HCT116 (cell line): Measurements from ENCODE around the gene CTCFL. TPM values are rescaled to one million over a fixed set of nuclear protein-coding genes. Genes with fewer than 3 reads are reported as not detected.

Source experiments
- ATAC-seq: fragments of 200-7000 bp; cut with Tn5 transposase; 2 replicates; pipeline ENCODE4 v1.9.1; 2020; ENCODE audit warnings: mild to moderate bottlenecking, moderate library complexity
- BruUV-seq: library from RNA; stranded (reverse); fragments of 400-500 nt; replicated peaks from 2 replicates; lab custom pipeline; 2021; lab: Mats Ljungman, UMichigan
- CTCF ChIA-PET: fragments of 300-600 bp; sonication (Branson Sonifier 250); formaldehyde crosslinking; loops from one replicate; lab custom pipeline; 2021; ENCODE audit warnings: antibody characterized with exemption; lab: Charles Lee
- POLR2A ChIA-PET: fragments of 300-600, 350-600 bp; sonication (Branson Sonifier 250); formaldehyde crosslinking; loops from one replicate; lab custom pipeline; 2021; ENCODE audit warnings: antibody characterized with exemption; lab: Charles Lee
- RAD21 ChIA-PET, 2 experiments: fragments of 300-600 bp; sonication (Branson Sonifier 250); formaldehyde crosslinking; loops; one replicate each; lab custom pipeline; 2023; ENCODE audit warnings: low total read pairs in 2 of 2; ENCODE audit not compliant: uncharacterized antibody in 2 of 2, unreplicated experiment in 2 of 2, low non-redundant PET in 1 of 2; lab: Charles Lee
- DNase-seq: peaks from one replicate; pipeline ENCODE4 v3.0.0-alpha.2; 2010; ENCODE audit warnings: low read depth, low spot score
- H2AFZ ChIP-seq: fragments of 200-600 bp; shearing (Covaris generic), sonication (generic); 2 replicates; pipeline ENCODE4 v1.6.1; 2017; ENCODE audit warnings: low read depth, mixed run types, mixed read lengths, antibody characterized with exemption, low read length; ENCODE audit not compliant: poor library complexity, severe bottlenecking
- H3K27ac ChIP-seq: 2 replicates; pipeline ENCODE4 v1.5.1; 2012; ENCODE audit warnings: low read depth, low read length
- H3K27me3 ChIP-seq: fragments of 200-600 bp; sonication (generic); 2 replicates; pipeline ENCODE4 v1.6.1; 2016; ENCODE audit warnings: mixed run types, low read length, mixed read lengths; ENCODE audit not compliant: insufficient read depth
- H3K36me3 ChIP-seq, 2 experiments: fragments of 200-500 bp in 1 of 2; fragments of 200-600 bp in 1 of 2; sonication (Bioruptor generic) in 1 of 2; sonication (generic) in 1 of 2; 2 replicates each; pipeline versions ENCODE4 v1.5.1 to v1.6.1; 2014 to 2016; ENCODE audit warnings: low read length in 2 of 2, inconsistent platforms in 1 of 2, mixed read lengths in 1 of 2, mixed run types in 1 of 2; ENCODE audit not compliant: insufficient read depth in 2 of 2, control insufficient read depth in 1 of 2
- H3K4me1 ChIP-seq, 2 experiments: fragments of 200-600 bp in 1 of 2; sonication (generic) in 1 of 2; 2 replicates each; pipeline versions ENCODE4 v1.5.1 to v1.6.1; 2012 to 2017; ENCODE audit warnings: low read length in 2 of 2, inconsistent platforms in 1 of 2, mild to moderate bottlenecking in 1 of 2, mixed read lengths in 1 of 2, mixed run types in 1 of 2, moderate library complexity in 1 of 2; ENCODE audit not compliant: insufficient read depth in 2 of 2, control insufficient read depth in 1 of 2
- H3K4me2 ChIP-seq: fragments of 200-600 bp; sonication (generic); 2 replicates; pipeline ENCODE4 v1.6.1; 2017; ENCODE audit warnings: mixed run types, low read length, mixed read lengths
- H3K4me3 ChIP-seq, 2 experiments: fragments of 200-600 bp in 1 of 2; sonication (generic) in 1 of 2; replicated peaks in 1 of 2; 2 replicates each; pipeline ENCODE4 v1.5.1; 2011 to 2016; ENCODE audit warnings: low read length in 2 of 2, control low read depth in 1 of 2, low read depth in 1 of 2, mild to moderate bottlenecking in 1 of 2, mixed read lengths in 1 of 2, mixed run types in 1 of 2
- H3K79me2 ChIP-seq: fragments of 200-600 bp; sonication (generic); 2 replicates; pipeline ENCODE4 v1.6.1; 2017; ENCODE audit warnings: mild to moderate bottlenecking, mixed run types, low read length, moderate library complexity, mixed read lengths; ENCODE audit not compliant: insufficient read depth
- H3K9ac ChIP-seq: fragments of 200-600 bp; sonication (generic); 2 replicates; pipeline ENCODE4 v1.6.1; 2016; ENCODE audit warnings: low read length, mixed read lengths
- H3K9me2 ChIP-seq: fragments of 200-600 bp; sonication (generic), shearing (Covaris generic); 2 replicates; pipeline ENCODE4 v1.6.1; 2017; ENCODE audit warnings: mixed run types, mild to moderate bottlenecking, moderate library complexity; ENCODE audit not compliant: insufficient read depth
- H3K9me3 ChIP-seq, 2 experiments: fragments of 200-500 bp in 1 of 2; fragments of 200-600 bp in 1 of 2; sonication (Bioruptor generic) in 1 of 2; sonication (generic) in 1 of 2; 2 replicates each; pipeline ENCODE4 v1.6.1; 2014 to 2017; ENCODE audit warnings: low read length in 2 of 2, mixed read lengths in 2 of 2, inconsistent platforms in 1 of 2, low read depth in 1 of 2, mild to moderate bottlenecking in 1 of 2, mixed run types in 1 of 2, moderate library complexity in 1 of 2; ENCODE audit not compliant: control insufficient read depth in 1 of 2, insufficient read depth in 1 of 2
- H4K20me1 ChIP-seq: fragments of 200-600 bp; sonication (generic), shearing (Covaris generic); 2 replicates; pipeline ENCODE4 v1.6.1; 2017; ENCODE audit warnings: mixed run types, mild to moderate bottlenecking, moderate library complexity; ENCODE audit not compliant: insufficient read depth
- CBX3 ChIP-seq: IDR thresholded peaks from 2 replicates; pipeline ENCODE4 v1.6.1; 2012; ENCODE audit warnings: low read depth
- CEBPB ChIP-seq: IDR thresholded peaks from 2 replicates; pipeline ENCODE4 v1.6.1; 2012; ENCODE audit warnings: low read depth
- EGR1 ChIP-seq: IDR thresholded peaks from 2 replicates; pipeline ENCODE4 v1.6.1; 2012; ENCODE audit warnings: low read depth
- ELF1 ChIP-seq: IDR thresholded peaks from 2 replicates; pipeline ENCODE4 v1.6.1; 2012; ENCODE audit warnings: low read depth, borderline replicate concordance
- EZH2 ChIP-seq: fragments of 200-600 bp; sonication (generic); IDR thresholded peaks from 2 replicates; pipeline ENCODE4 v1.6.1; 2017; ENCODE audit warnings: antibody characterized with exemption, mixed run types
- EZH2phosphoT487 ChIP-seq: fragments of 200-600 bp; IDR thresholded peaks from 2 replicates; pipeline ENCODE4 v1.6.1; 2018; ENCODE audit warnings: antibody characterized with exemption, borderline replicate concordance
- FOSL1 ChIP-seq: IDR thresholded peaks from 2 replicates; pipeline ENCODE4 v1.6.1; 2012; ENCODE audit warnings: low read depth
- JUND ChIP-seq: IDR thresholded peaks from 2 replicates; pipeline ENCODE4 v1.6.1; 2012
- MAX ChIP-seq: IDR thresholded peaks from 2 replicates; pipeline ENCODE4 v1.6.1; 2012
- POLR2A ChIP-seq: IDR thresholded peaks from 2 replicates; pipeline ENCODE4 v1.7.0; 2011; ENCODE audit warnings: borderline replicate concordance; ENCODE audit not compliant: insufficient read depth, insufficient read length; ENCODE audit errors: extremely low read depth
- POLR2AphosphoS5 ChIP-seq: IDR thresholded peaks from 2 replicates; pipeline ENCODE4 v1.6.1; 2011; ENCODE audit warnings: mild to moderate bottlenecking, low read depth, low read length, moderate library complexity
- REST ChIP-seq: IDR thresholded peaks from 2 replicates; pipeline ENCODE4 v1.6.1; 2012; ENCODE audit warnings: low read depth
- SIN3A ChIP-seq: IDR thresholded peaks from 2 replicates; pipeline ENCODE4 v1.6.1; 2012; ENCODE audit warnings: low read depth
- SP1 ChIP-seq: IDR thresholded peaks from 2 replicates; pipeline ENCODE4 v1.6.1; 2012; ENCODE audit warnings: low read depth
- SRF ChIP-seq: IDR thresholded peaks from 2 replicates; pipeline ENCODE4 v1.6.1; 2012; ENCODE audit warnings: low read depth
- TCF7L2 ChIP-seq: IDR thresholded peaks from 2 replicates; pipeline ENCODE4 v1.7.0; 2011; ENCODE audit warnings: borderline replicate concordance, inconsistent platforms; ENCODE audit not compliant: insufficient read depth, insufficient read length; ENCODE audit errors: extremely low read depth
- YY1 ChIP-seq: IDR thresholded peaks from 2 replicates; pipeline ENCODE4 v1.6.1; 2011; ENCODE audit warnings: low read length, low read depth, moderate library complexity, mild to moderate bottlenecking; ENCODE audit not compliant: insufficient replicate concordance; ENCODE audit errors: extremely low read depth
- ZBTB33 ChIP-seq: IDR thresholded peaks from 2 replicates; pipeline ENCODE4 v1.6.1; 2011; ENCODE audit warnings: mild to moderate bottlenecking, low read length, moderate library complexity; ENCODE audit not compliant: insufficient replicate concordance; ENCODE audit errors: extremely low read depth
- ZNF274 ChIP-seq: fragments of 200-500 bp; sonication (Bioruptor generic); IDR thresholded peaks from 2 replicates; pipeline ENCODE4 v1.6.1; 2014; ENCODE audit warnings: mild to moderate bottlenecking, low read depth, low read length, inconsistent platforms
- intact Hi-C: fragments of 100-400 bp; cut with micrococcal nuclease; formaldehyde crosslinking; loops from 2 replicates; pipeline ENCODE4 v1.10.0; 2022
- total RNA-seq: library from RNA; stranded (reverse); gene quantifications from one replicate; pipeline ENCODE4 v1.2.1, GENCODE V29; 2021; ENCODE audit not compliant: unreplicated experiment
- TF ChIP-seq, protein P1 (sequence below): IDR thresholded peaks from 2 replicates; pipeline ENCODE4 v1.6.1; 2012

Gene CTCFL
- total RNA-seq, 1 experiment from 2014 or later = 0.34 TPM

- no peak overlapping the region for H2AFZ ChIP-seq
- H3K79me2 ChIP-seq = no peaks in the 10 kb centered on the region
- ATAC-seq (no peak), DNase-seq (no peak)
- ChIA-PET POLR2A (no interaction called here), CTCF (no interaction called here), RAD21 (no interaction called here)
- H3K9ac ChIP-seq = no peak overlapping the region
- H3K9me3 ChIP-seq = no peaks in the 10 kb centered on the region
- no peak overlapping the region for H3K27ac ChIP-seq
- no peak overlapping the region for H3K4me2 ChIP-seq
- TF ChIP-seq YY1 (no peak), ZNF274 (no peak), CEBPB (no peak), CBX3 (no peak), POLR2A (no peak), TCF7L2 (no peak), EGR1 (no peak), MAX (no peak), SRF (no peak), SP1 (no peak), ELF1 (no peak), SIN3A (no peak), REST (no peak), EZH2phosphoT487 (no peak), ZBTB33 (no peak), EZH2 (no peak), POLR2AphosphoS5 (no peak), FOSL1 (no peak), JUND (no peak)
- TF ChIP-seq, protein P1, sequence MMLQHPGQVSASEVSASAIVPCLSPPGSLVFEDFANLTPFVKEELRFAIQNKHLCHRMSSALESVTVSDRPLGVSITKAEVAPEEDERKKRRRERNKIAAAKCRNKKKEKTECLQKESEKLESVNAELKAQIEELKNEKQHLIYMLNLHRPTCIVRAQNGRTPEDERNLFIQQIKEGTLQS = no peak
- TF ChIP-seq, all 23 proteins: peak for 0
- Histone ChIP-seq H3K36me3 (no peaks in the 10 kb centered on the region), H3K27me3 (peaks cover 10% of the 10 kb centered on the region; the same call in 1 of the 2 replicates), H3K4me1 (no peaks in the 10 kb centered on the region), H3K4me3 (no peak overlapping the region), H3K9me2 (no peaks in the 10 kb centered on the region), H4K20me1 (no peaks in the 10 kb centered on the region)
- no TSS peak for BruUV-seq
- intact Hi-C loops = no loop called here
Measured at GRCh38 chr20:57530327-57530981, 5.5 kb upstream of the CTCFL start.
